T-helper 2 cell treated with Interferon-gamma antibody and Interleukin-4, amounts not matched to agents 5 μg/mL and 100 μg/mL, for 36 hours (primary cell): ENCODE data around the gene REC114.
"Not testable (repeated sequence)": the region's sequence is repeated elsewhere in the genome, so short reads cannot be mapped to it uniquely, and the experiment has no call there.

ENCODE experiments used
- DNase-seq: peaks from one replicate; pipeline ENCODE4 v3.0.0; 2021; ENCODE audit warnings: low spot score
- H3K27ac Mint-ChIP-seq: one replicate; pipeline ENCODE4 v1.8.0; 2021; ENCODE audit warnings: mild to moderate bottlenecking, mixed read lengths
- H3K27me3 Mint-ChIP-seq: one replicate; pipeline ENCODE4 v1.8.0; 2021; ENCODE audit warnings: low read depth, mixed read lengths
- H3K36me3 Mint-ChIP-seq: one replicate; pipeline ENCODE4 v1.8.0; 2021; ENCODE audit warnings: low read depth, mixed read lengths
- H3K4me1 Mint-ChIP-seq: one replicate; pipeline ENCODE4 v1.8.0; 2021; ENCODE audit warnings: low read depth, mixed read lengths
- H3K4me3 Mint-ChIP-seq: one replicate; pipeline ENCODE4 v1.8.0; 2022; ENCODE audit warnings: mild to moderate bottlenecking, moderate library complexity, mixed read lengths
- H3K9me3 Mint-ChIP-seq: one replicate; pipeline ENCODE4 v1.8.0; 2021; ENCODE audit warnings: mixed read lengths

The REC114 gene

GRCh38 chr15:73522011-73522410 lies 79.0 kb downstream of the REC114 start:
- Mint-ChIP-seq H3K4me1 (peaks cover 15% of the 10 kb centered on the region), H3K4me3 (no peak overlapping the region), H3K9me3 (no peaks in the 10 kb centered on the region), H3K36me3 (no peaks in the 10 kb centered on the region), H3K27me3 (peaks cover 29% of the 10 kb centered on the region), H3K27ac (no peak overlapping the region)
- no peak for DNase-seq

- Mint-ChIP-seq H3K36me3 (no peaks in the 10 kb centered on the region), H3K9me3 (no peaks in the 10 kb centered on the region)
Observed at GRCh38 chr15:73524919-73525318, 82.0 kb downstream of the REC114 start.

DNA sequence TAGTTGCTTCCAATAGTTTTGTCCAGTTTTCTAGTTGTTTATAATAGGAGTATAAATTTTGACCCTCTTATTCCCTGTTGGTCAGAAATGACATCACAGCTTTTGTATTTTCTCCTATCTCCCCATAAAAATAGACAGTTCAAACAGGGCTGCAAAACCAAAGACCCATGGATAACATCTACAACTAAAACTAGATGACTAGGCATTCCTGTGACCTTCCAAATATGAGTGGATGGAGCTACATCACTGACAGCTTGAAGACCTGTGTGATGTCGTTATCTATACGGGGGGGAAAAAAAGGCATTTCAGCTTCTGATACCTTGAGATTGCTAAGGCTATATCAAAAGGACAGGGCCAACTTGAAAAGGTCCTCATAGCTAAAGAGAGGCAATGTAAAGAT lies 84.6 kb downstream of the REC114 start:
- no peak overlapping the region for H3K27ac Mint-ChIP-seq
- no peaks in the 10 kb centered on the region for H3K36me3 Mint-ChIP-seq
- no peak for DNase-seq
- H3K27me3 Mint-ChIP-seq = peaks cover 27% of the 10 kb centered on the region
- H3K4me3 Mint-ChIP-seq = no peak overlapping the region
- H3K4me1 Mint-ChIP-seq = no peaks in the 10 kb centered on the region
- no peaks in the 10 kb centered on the region for H3K9me3 Mint-ChIP-seq

More at GRCh38 chr15:73524919-73525318, 82.0 kb downstream of the REC114 start:
- Mint-ChIP-seq H3K4me1 (peaks cover 1% of the 10 kb centered on the region), H3K27me3 (peaks cover 30% of the 10 kb centered on the region), H3K4me3 (no peak overlapping the region), H3K27ac (no peak overlapping the region)
- no peak for DNase-seq

GRCh38 chr15:73530649-73531048 lies 87.7 kb downstream of the REC114 start:
- no peaks in the 10 kb centered on the region for H3K9me3 Mint-ChIP-seq
- no peaks in the 10 kb centered on the region for H3K36me3 Mint-ChIP-seq
- H3K4me3 Mint-ChIP-seq = no peak overlapping the region
- peaks cover 19% of the 10 kb centered on the region for H3K27me3 Mint-ChIP-seq
- no peak for DNase-seq
- no peaks in the 10 kb centered on the region for H3K4me1 Mint-ChIP-seq
- H3K27ac Mint-ChIP-seq = no peak overlapping the region

GRCh38 chr15:73538123-73538522 lies 95.2 kb downstream of the REC114 start:
- no peak for DNase-seq
- Mint-ChIP-seq H3K4me1 (no peaks in the 10 kb centered on the region), H3K36me3 (no peaks in the 10 kb centered on the region), H3K27me3 (peaks cover 2% of the 10 kb centered on the region), H3K9me3 (no peaks in the 10 kb centered on the region), H3K4me3 (no peak overlapping the region), H3K27ac (no peak overlapping the region)

DNA sequence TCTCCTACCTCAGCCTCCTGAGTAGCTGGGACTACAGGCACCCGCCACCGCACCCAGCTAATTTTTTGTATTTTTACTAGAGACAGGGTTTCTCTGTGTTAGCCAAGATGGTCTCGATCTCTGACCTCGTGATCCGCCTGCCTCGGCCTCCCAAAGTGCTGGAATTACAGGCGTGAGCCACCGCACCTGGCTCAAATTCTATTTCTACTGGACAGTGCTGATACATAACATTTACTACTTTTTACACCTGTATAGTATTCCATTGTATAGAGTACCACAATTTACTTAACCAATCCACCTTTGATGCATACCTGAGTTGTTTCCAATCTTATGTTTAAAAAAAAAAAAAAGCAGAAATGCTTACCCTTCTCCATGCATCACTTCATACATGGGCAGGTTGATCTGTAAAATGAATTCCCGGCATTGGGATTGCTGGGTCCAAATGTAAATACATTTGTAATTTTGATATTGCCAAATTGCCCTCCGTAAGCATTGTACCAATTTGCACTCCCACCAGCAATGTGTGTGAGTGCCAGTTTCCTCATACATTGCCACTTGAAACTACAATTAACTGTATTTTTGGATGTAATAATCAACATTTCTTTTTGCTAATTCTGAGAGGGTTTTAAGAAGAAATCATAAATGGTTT lies 95.7 kb downstream of the REC114 start:
- Mint-ChIP-seq H3K4me3 (no peak overlapping the region), H3K9me3 (no peaks in the 10 kb centered on the region), H3K27me3 (peaks cover 2% of the 10 kb centered on the region), H3K27ac (no peak overlapping the region), H3K4me1 (no peaks in the 10 kb centered on the region), H3K36me3 (no peaks in the 10 kb centered on the region)
- DNase-seq = no peak

DNA sequence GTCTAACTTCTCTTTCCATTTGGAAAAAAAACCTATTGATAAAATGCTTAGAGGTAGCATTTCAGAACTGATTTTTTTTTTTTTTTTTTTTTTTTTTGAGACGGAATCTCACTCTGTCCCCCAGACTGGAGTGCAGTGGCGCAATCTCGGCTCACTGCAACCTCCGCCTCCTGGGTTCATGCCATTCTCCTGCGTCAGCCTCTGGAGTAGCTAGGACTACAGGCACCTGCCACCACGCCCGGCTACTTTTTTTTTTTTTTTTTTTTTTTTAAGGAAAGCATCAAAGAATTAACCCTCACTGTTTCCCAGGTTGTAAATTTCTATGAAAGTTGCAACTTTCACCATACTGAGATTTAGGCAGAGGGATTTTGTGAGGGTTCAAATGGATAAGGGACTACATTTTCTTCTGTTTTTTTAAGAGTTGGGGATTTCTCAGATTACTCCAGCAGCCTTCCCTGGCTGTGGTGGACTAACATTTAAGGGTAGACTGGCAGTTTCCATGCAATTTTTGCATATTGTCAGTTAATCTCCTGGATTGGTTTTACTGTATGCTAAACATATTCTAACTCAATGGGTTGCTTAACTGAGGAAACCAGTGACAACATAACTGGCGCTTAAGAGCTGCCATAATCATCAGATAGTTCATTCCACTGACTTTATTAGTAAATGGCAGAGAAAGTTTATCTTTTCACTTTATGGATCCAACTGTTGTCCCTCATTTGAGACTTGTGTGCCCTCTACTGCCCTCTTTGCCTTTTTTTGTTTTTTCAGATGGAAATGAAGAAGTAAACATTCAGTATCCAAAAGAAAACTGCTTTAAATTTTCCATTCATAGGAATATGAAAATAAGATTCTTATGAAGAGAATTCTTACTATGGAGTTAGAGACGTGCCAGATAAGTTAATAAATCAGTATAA lies 96.5 kb downstream of the REC114 start:
- peaks cover 2% of the 10 kb centered on the region for H3K27me3 Mint-ChIP-seq
- DNase-seq = no peak
- no peaks in the 10 kb centered on the region for H3K4me1 Mint-ChIP-seq
- no peak overlapping the region for H3K27ac Mint-ChIP-seq
- H3K9me3 Mint-ChIP-seq = no peaks in the 10 kb centered on the region
- H3K36me3 Mint-ChIP-seq = no peaks in the 10 kb centered on the region
- no peak overlapping the region for H3K4me3 Mint-ChIP-seq

- no peak for DNase-seq
- Mint-ChIP-seq H3K27me3 (peaks cover 2% of the 10 kb centered on the region), H3K9me3 (no peaks in the 10 kb centered on the region), H3K4me3 (no peak overlapping the region), H3K4me1 (no peaks in the 10 kb centered on the region), H3K36me3 (no peaks in the 10 kb centered on the region), H3K27ac (no peak overlapping the region)
Observed at GRCh38 chr15:73540161-73540560, 97.2 kb downstream of the REC114 start.

- Mint-ChIP-seq H3K4me1 (no peaks in the 10 kb centered on the region), H3K9me3 (no peaks in the 10 kb centered on the region), H3K36me3 (no peaks in the 10 kb centered on the region), H3K27me3 (no peaks in the 10 kb centered on the region), H3K4me3 (no peak overlapping the region), H3K27ac (no peak overlapping the region)
- DNase-seq = no peak
Observed at GRCh38 chr15:73541479-73541878, 98.5 kb downstream of the REC114 start.

DNA sequence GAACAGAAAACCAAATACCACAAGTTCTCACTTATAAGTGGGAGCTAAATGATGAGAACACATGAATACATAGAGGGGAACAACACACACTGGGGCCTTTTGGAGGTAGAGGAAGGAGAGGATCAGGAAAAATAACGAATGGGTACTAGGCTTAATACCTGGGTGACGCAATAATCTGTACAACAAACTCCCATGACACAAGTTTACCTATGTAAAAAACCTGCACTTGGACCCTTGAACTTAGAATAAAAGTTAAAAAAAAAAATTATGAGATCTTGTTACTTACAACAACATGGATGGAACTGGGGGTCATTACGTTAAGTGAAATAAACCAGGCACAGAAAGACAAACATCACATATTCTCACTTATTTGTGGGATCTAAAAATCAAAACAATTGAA lies 106.0 kb downstream of the REC114 start:
- H3K27ac Mint-ChIP-seq, H3K4me1 Mint-ChIP-seq, H3K9me3 Mint-ChIP-seq, DNase-seq, H3K4me3 Mint-ChIP-seq, H3K27me3 Mint-ChIP-seq, H3K36me3 Mint-ChIP-seq: not testable (repeated sequence)

DNA sequence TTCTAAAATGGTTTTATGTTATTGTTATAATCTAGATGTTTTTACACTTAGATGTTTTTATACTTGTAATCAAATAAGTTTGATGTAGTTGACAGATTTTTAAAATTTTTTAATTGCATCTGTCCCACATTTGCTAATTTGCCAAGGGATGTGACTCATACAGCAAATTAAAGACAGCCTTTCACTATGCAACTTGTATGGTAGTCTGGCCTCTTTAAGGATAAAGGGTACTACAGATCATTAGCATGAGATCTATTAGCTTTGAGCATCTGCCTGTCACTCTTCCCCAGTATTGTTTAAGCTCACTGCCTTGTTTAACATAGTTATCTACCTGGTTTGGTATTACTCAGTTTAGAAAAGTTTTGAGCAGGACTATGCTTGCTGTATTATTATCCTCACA lies 107.2 kb downstream of the REC114 start:
- Mint-ChIP-seq H3K4me1 (no peaks in the 10 kb centered on the region), H3K4me3 (no peak overlapping the region), H3K27ac (no peak overlapping the region), H3K27me3 (peaks cover 2% of the 10 kb centered on the region), H3K9me3 (no peaks in the 10 kb centered on the region), H3K36me3 (no peaks in the 10 kb centered on the region)
- no peak for DNase-seq

DNA sequence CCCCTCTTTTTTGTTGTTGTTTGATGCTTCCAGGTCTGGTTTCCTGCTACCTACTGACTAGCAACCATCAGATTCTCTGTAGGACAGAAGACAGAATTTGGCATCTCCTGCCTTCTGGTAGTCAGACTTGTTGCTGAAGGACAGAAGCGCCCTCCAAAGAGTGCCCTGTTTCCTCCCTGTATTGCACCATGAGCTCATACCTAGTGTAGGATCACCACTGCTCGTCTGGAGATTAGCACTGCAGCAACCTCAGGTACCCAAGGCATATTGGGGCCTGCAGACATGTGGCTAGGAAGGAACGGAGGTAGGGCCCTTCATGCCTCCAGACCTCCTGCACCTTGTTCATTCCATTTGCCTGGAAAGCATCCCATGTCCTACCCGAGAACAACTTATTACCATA lies 112.1 kb downstream of the REC114 start:
- no peak for DNase-seq
- Mint-ChIP-seq H3K27ac (no peak overlapping the region), H3K4me3 (no peak overlapping the region), H3K27me3 (no peaks in the 10 kb centered on the region), H3K9me3 (no peaks in the 10 kb centered on the region), H3K36me3 (peaks cover 3% of the 10 kb centered on the region), H3K4me1 (peaks cover 2% of the 10 kb centered on the region)

- Mint-ChIP-seq H3K36me3 (peaks cover 10% of the 10 kb centered on the region), H3K9me3 (no peaks in the 10 kb centered on the region)
Observed at GRCh38 chr15:73558529-73558928, 115.6 kb downstream of the REC114 start.

GRCh38 chr15:73560501-73561117 lies 117.6 kb downstream of the REC114 start:
- H3K27ac Mint-ChIP-seq = no peak overlapping the region
- H3K36me3 Mint-ChIP-seq = peaks cover 11% of the 10 kb centered on the region
- H3K4me1 Mint-ChIP-seq = peaks cover 8% of the 10 kb centered on the region
- DNase-seq = no peak
- H3K9me3 Mint-ChIP-seq = no peaks in the 10 kb centered on the region
- H3K4me3 Mint-ChIP-seq = no peak overlapping the region
- no peaks in the 10 kb centered on the region for H3K27me3 Mint-ChIP-seq

More at GRCh38 chr15:73558529-73558928, 115.6 kb downstream of the REC114 start:
- no peaks in the 10 kb centered on the region for H3K27me3 Mint-ChIP-seq
- no peak overlapping the region for H3K27ac Mint-ChIP-seq
- H3K4me1 Mint-ChIP-seq = peaks cover 3% of the 10 kb centered on the region
- no peak for DNase-seq
- no peak overlapping the region for H3K4me3 Mint-ChIP-seq
